ENCODE results near the gene GPR158.

Gene GPR158

GRCh38 chr10:25501912-25502311, 327.1 kb downstream of the GPR158 start:
- no peaks in the 10 kb centered on the region for H4K20me1 ChIP-seq (ENCODE audit: control insufficient read depth, insufficient read depth, low read depth, low read length)
- TF ChIP-seq CTCF (IDR thresholded peaks at IDR 0.05; ENCODE audit: low read depth, low read length, poor library complexity, severe bottlenecking) (no peak), EZH2phosphoT487 (IDR thresholded peaks at IDR 0.05; ENCODE audit: borderline replicate concordance, low read length) (no peak)
- no peaks in the 10 kb centered on the region for H3K4me1 ChIP-seq (ENCODE audit: control insufficient read depth, low read length)
- no peaks in the 10 kb centered on the region for H3K9me3 ChIP-seq (ENCODE audit: control insufficient read depth, insufficient read depth, low read length)
- H3K27me3 ChIP-seq (ENCODE audit: control insufficient read depth, low read length): no peaks in the 10 kb centered on the region
- H3K36me3 ChIP-seq (ENCODE audit: control insufficient read depth, low read length): no peaks in the 10 kb centered on the region
- H3F3A ChIP-seq (ENCODE audit: control insufficient read depth, insufficient read depth): no peaks in the 10 kb centered on the region
- H3K27ac ChIP-seq (ENCODE audit: low read depth, low read length): no peak overlapping the region
- no peaks in the 10 kb centered on the region for H3K9me2 ChIP-seq (replicated peaks; ENCODE audit: control insufficient read depth, low read length)
- H3K4me2 ChIP-seq (ENCODE audit: low read length): no peak overlapping the region
- H3K79me2 ChIP-seq (ENCODE audit: control insufficient read depth, low read length): no peaks in the 10 kb centered on the region
- H3K4me3 ChIP-seq (ENCODE audit: low read length): no peak overlapping the region

GRCh38 chr10:25502453-25502852, 327.7 kb downstream of the GPR158 start:
- no peak for TF ChIP-seq EZH2phosphoT487 (IDR thresholded peaks at IDR 0.05; ENCODE audit: borderline replicate concordance, low read length)
- no peak for TF ChIP-seq CTCF (IDR thresholded peaks at IDR 0.05; ENCODE audit: low read depth, low read length, poor library complexity, severe bottlenecking)
- Histone ChIP-seq H4K20me1 (ENCODE audit: control insufficient read depth, insufficient read depth, low read depth, low read length) (no peaks in the 10 kb centered on the region), H3K79me2 (ENCODE audit: control insufficient read depth, low read length) (no peaks in the 10 kb centered on the region), H3K27ac (ENCODE audit: low read depth, low read length) (no peak overlapping the region), H3K9me2 (replicated peaks; ENCODE audit: control insufficient read depth, low read length) (no peaks in the 10 kb centered on the region), H3K4me2 (ENCODE audit: low read length) (no peak overlapping the region), H3K4me3 (ENCODE audit: low read length) (no peak overlapping the region), H3K9me3 (ENCODE audit: control insufficient read depth, insufficient read depth, low read length) (no peaks in the 10 kb centered on the region), H3K27me3 (ENCODE audit: control insufficient read depth, low read length) (no peaks in the 10 kb centered on the region), H3K4me1 (ENCODE audit: control insufficient read depth, low read length) (no peaks in the 10 kb centered on the region), H3F3A (ENCODE audit: control insufficient read depth, insufficient read depth) (no peaks in the 10 kb centered on the region), H3K36me3 (ENCODE audit: control insufficient read depth, low read length) (no peaks in the 10 kb centered on the region)

- Histone ChIP-seq H3K27me3 (ENCODE audit: control insufficient read depth, low read length) (no peaks in the 10 kb centered on the region), H3K9me2 (replicated peaks; ENCODE audit: control insufficient read depth, low read length) (no peaks in the 10 kb centered on the region), H3K9me3 (ENCODE audit: control insufficient read depth, insufficient read depth, low read length) (no peaks in the 10 kb centered on the region), H4K20me1 (ENCODE audit: control insufficient read depth, insufficient read depth, low read depth, low read length) (no peaks in the 10 kb centered on the region), H3K79me2 (ENCODE audit: control insufficient read depth, low read length) (no peaks in the 10 kb centered on the region), H3K4me2 (ENCODE audit: low read length) (no peak overlapping the region), H3K27ac (ENCODE audit: low read depth, low read length) (no peak overlapping the region), H3K4me3 (ENCODE audit: low read length) (no peak overlapping the region), H3K36me3 (ENCODE audit: control insufficient read depth, low read length) (no peaks in the 10 kb centered on the region), H3K4me1 (ENCODE audit: control insufficient read depth, low read length) (no peaks in the 10 kb centered on the region), H3F3A (ENCODE audit: control insufficient read depth, insufficient read depth) (no peaks in the 10 kb centered on the region)
- TF ChIP-seq CTCF (IDR thresholded peaks at IDR 0.05; ENCODE audit: low read depth, low read length, poor library complexity, severe bottlenecking) (no peak), EZH2phosphoT487 (IDR thresholded peaks at IDR 0.05; ENCODE audit: borderline replicate concordance, low read length) (no peak)
Measured at GRCh38 chr10:25504306-25504705, 329.5 kb downstream of the GPR158 start.

GRCh38 chr10:25504838-25505237, 330.0 kb downstream of the GPR158 start:
- no peak overlapping the region for H3K4me3 ChIP-seq (ENCODE audit: low read length)
- no peaks in the 10 kb centered on the region for H4K20me1 ChIP-seq (ENCODE audit: control insufficient read depth, insufficient read depth, low read depth, low read length)
- H3F3A ChIP-seq (ENCODE audit: control insufficient read depth, insufficient read depth): no peaks in the 10 kb centered on the region
- H3K27me3 ChIP-seq (ENCODE audit: control insufficient read depth, low read length): no peaks in the 10 kb centered on the region
- no peaks in the 10 kb centered on the region for H3K9me3 ChIP-seq (ENCODE audit: control insufficient read depth, insufficient read depth, low read length)
- no peaks in the 10 kb centered on the region for H3K36me3 ChIP-seq (ENCODE audit: control insufficient read depth, low read length)
- H3K79me2 ChIP-seq (ENCODE audit: control insufficient read depth, low read length): no peaks in the 10 kb centered on the region
- H3K27ac ChIP-seq (ENCODE audit: low read depth, low read length): no peak overlapping the region
- no peaks in the 10 kb centered on the region for H3K9me2 ChIP-seq (replicated peaks; ENCODE audit: control insufficient read depth, low read length)
- H3K4me1 ChIP-seq (ENCODE audit: control insufficient read depth, low read length): no peaks in the 10 kb centered on the region
- no peak overlapping the region for H3K4me2 ChIP-seq (ENCODE audit: low read length)
- no peak for TF ChIP-seq CTCF (IDR thresholded peaks at IDR 0.05; ENCODE audit: low read depth, low read length, poor library complexity, severe bottlenecking)
- TF ChIP-seq EZH2phosphoT487 (IDR thresholded peaks at IDR 0.05; ENCODE audit: borderline replicate concordance, low read length): no peak
